Retinal pigment epithelial cell (primary cell): ENCODE data around the gene GALNT7.

Experiments used
- DNase-seq: peaks from one replicate; pipeline ENCODE4 v3.0.0-alpha.2; 2010; ENCODE audit warnings: low read depth
- H3K4me3 ChIP-seq: 2 replicates; pipeline ENCODE4 v1.5.1; 2011; ENCODE audit warnings: mild to moderate bottlenecking, low read length, control low read depth, moderate library complexity
- CTCF ChIP-seq: conservative IDR thresholded peaks from 2 replicates; pipeline ENCODE4 v1.5.1; 2011; ENCODE audit warnings: low read depth, low read length, control low read depth, inconsistent platforms

The GALNT7 gene

DNA sequence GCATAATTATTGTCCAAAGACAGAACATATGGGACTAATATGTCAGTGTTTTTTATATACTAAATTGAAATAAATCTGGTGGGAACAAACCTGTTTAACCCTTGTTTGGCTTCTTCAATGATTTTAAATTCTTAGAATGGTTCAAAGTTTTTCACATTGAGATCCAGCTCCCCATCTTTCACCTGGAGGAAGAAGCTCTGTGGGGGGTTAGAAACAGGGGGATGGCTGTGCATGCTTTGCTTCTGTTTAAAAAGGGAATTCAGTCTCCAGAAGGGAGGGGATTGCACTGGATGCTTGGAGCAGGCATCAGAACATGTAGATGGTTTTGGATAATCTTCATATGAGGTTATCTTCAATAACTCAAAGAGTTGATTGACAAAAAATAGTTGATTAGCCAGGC, 72.1 kb downstream of the GALNT7 start:
- no peak overlapping the region for H3K4me3 ChIP-seq
- no peak for DNase-seq
- no peak for TF ChIP-seq CTCF

DNA sequence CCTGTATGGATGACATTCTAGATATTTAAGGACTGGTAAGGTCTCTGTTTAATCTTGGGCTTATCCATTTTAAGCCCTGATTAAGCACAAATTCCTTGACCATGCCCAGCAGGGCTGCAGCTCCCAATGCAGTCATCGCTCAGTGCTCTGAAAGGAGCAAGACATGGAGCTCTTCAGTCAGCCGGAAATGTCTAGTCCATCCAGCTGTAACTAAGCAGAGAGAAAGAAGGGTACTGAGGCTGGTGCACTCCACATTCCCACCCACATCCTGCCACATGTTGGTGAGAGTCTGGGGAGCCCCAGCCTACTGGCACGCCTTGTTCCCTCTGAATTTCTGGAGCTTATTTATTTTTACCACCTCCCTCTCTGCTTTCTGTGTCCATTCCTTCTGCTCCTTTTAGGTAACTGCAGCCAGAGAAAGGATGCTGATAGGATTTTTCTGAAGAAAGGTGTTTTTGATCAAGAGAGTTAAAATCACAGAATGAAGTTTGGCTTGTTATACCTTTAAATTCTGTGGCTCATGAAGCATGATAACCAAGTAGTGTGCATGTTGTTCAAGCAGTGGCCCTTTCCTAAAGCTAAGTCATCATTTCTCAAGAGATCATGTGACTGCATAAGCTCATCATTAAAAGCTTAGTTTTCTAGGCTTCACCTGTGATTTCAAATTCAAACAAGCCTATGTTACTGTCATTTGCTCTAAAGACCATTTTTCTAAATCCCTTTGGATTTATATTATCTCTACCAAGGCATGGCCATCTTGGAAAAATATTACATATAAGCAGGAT, 74.0 kb downstream of the GALNT7 start:
- no peak overlapping the region for H3K4me3 ChIP-seq
- DNase-seq: peak; percentile 47
- no peak for TF ChIP-seq CTCF

DNA sequence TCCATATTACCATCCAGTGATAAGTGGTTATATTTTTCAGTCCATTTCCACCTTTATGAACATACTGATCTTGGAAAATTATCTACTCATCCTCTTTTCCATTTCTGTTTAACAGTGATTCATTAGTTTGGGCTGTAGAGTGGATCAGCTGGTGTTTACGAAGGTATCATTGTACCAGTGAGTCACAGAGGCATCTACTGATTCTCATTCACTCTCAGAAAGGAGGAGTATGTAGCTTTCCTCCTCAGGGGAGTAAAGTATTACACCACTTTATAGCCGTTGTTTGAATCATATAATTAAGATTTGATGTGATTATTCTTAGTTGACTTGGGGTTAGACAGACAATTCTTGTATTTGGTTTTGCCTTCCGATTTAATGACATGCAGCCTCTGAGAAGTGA, 74.7 kb downstream of the GALNT7 start:
- no peak for TF ChIP-seq CTCF
- peak; percentile 20 for DNase-seq
- no peak overlapping the region for H3K4me3 ChIP-seq

DNA sequence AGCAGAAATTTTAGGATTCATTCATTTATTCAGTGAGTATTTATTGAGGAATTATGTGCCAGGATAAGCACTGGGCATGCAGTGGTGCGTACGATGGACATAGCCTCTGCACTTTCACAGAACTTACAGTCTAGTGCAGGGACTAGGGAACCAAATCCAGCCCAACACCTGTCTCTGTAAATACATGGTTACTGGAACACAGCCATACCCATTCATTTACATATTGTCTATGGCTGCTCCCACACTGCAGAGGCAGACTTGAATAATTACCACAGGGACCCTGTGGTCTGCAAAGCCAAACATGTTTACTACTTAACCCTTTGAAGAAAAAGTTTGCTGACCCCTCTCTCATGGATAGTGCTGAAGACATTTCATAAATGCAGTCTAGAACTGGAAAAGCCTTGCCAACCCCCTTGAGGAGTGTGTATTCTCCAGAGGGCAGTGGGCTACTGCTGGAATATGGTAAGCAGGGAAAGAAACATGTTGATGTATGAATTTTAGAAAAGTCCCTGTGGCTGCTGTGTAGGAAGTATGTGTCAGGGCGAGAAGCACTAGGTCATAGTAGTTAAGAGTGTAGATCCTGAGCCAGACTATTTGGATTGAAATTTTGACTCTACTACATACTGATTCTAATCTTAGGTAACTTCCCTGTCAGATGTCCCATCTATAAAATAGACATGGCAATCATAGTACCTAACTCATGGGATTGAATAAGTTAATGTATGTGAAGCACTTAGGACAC, 75.5 kb downstream of the GALNT7 start:
- no peak overlapping the region for H3K4me3 ChIP-seq
- no peak for TF ChIP-seq CTCF
- DNase-seq: no peak

- DNase-seq: no peak
- no peak for TF ChIP-seq CTCF
- H3K4me3 ChIP-seq: no peak overlapping the region
Measured at GRCh38 chr4:173245952-173246351, 77.3 kb downstream of the GALNT7 start.

- TF ChIP-seq CTCF: no peak
- no peak for DNase-seq
- H3K4me3 ChIP-seq: no peak overlapping the region
Measured at GRCh38 chr4:173246719-173247118, 78.1 kb downstream of the GALNT7 start.

DNA sequence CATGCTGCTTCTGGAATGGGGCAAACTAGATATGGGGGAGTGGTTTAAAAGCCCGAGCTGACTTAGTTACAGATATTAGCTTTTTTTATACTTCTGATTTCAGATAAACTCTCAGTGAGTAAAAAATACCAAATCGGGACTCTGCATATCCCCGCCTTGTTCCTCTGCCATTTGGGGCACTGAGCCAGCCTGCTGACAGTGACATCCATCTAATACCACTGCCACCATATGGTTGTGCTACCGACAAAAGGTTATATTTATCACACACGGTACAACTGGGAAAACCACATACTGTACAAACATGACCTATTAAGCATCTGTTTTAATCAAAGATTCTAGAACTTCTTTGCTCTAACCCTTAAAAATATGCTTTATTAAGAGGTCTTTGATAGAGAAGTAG, 78.7 kb downstream of the GALNT7 start:
- DNase-seq: no peak
- TF ChIP-seq CTCF: no peak
- no peak overlapping the region for H3K4me3 ChIP-seq
